Chondrocyte (in vitro differentiated cells): ENCODE results near the gene PLEKHN1. TPM values are rescaled to one million over a fixed set of nuclear protein-coding genes. Genes with fewer than 3 reads are reported as not detected.

ENCODE experiments used
- DNase-seq: peaks from one replicate; pipeline ENCODE4 v3.0.0; 2021; ENCODE audit warnings: mixed read lengths, low spot score
- H3K27ac Mint-ChIP-seq: one replicate; pipeline ENCODE4 v1.8.0; 2021; ENCODE audit warnings: mild to moderate bottlenecking, moderate library complexity, mixed read lengths; ENCODE audit not compliant: unreplicated experiment
- H3K27me3 Mint-ChIP-seq: 2 replicates; pipeline ENCODE4 v1.8.0; 2021; ENCODE audit warnings: low read depth, mixed read lengths
- H3K36me3 Mint-ChIP-seq: 2 replicates; pipeline ENCODE4 v1.8.0; 2021; ENCODE audit warnings: low read depth, mixed read lengths
- H3K4me1 Mint-ChIP-seq: 2 replicates; pipeline ENCODE4 v1.8.0; 2021; ENCODE audit warnings: low read depth, mild to moderate bottlenecking, mixed read lengths
- H3K4me3 Mint-ChIP-seq: one replicate; pipeline ENCODE4 v1.8.0; 2021; ENCODE audit warnings: mild to moderate bottlenecking, moderate library complexity, mixed read lengths; ENCODE audit not compliant: unreplicated experiment
- H3K9me3 Mint-ChIP-seq: 2 replicates; pipeline ENCODE4 v1.8.0; 2021; ENCODE audit warnings: low read depth, mixed read lengths
- CTCF ChIP-seq: fragments of 200-600 bp; sonication (generic); IDR thresholded peaks from 2 replicates; pipeline ENCODE4 v1.5.0; 2021; ENCODE audit warnings: antibody characterized with exemption, mild to moderate bottlenecking, moderate library complexity
- total RNA-seq: library from RNA; stranded (reverse); gene quantifications from 3 replicates; pipeline ENCODE4 v1.2.1, GENCODE V29; 2021

Gene PLEKHN1
- total RNA-seq, 1 donor from 2014 or later: 0.17 TPM

- DNase-seq: no peak
- peaks cover 26% of the 10 kb centered on the region for H3K4me1 Mint-ChIP-seq
- TF ChIP-seq CTCF: peak; percentile 74
- H3K36me3 Mint-ChIP-seq: no peaks in the 10 kb centered on the region
- H3K27ac Mint-ChIP-seq: no peak overlapping the region
- H3K4me3 Mint-ChIP-seq: peak overlapping the region; percentile 35
- H3K9me3 Mint-ChIP-seq: no peaks in the 10 kb centered on the region
- H3K27me3 Mint-ChIP-seq: no peaks in the 10 kb centered on the region
Observed at GRCh38 chr1:1019122-1019999, 53.1 kb downstream of the PLEKHN1 start.

GRCh38 chr1:1020000-1020404 is 53.7 kb downstream of the PLEKHN1 start, which contains the start of gene AGRN:
Gene AGRN (plus strand): TSS chr1:1020120. CDS start chr1:1020173, 53 bp downstream.
- no peaks in the 10 kb centered on the region for H3K27me3 Mint-ChIP-seq
- H3K36me3 Mint-ChIP-seq: no peaks in the 10 kb centered on the region
- peak within 1 kb of the TSS; percentile 66 for H3K27ac Mint-ChIP-seq
- no peak for TF ChIP-seq CTCF
- no peak for DNase-seq
- no peaks in the 10 kb centered on the region for H3K9me3 Mint-ChIP-seq
- peak within 1 kb of the TSS; percentile 76 for H3K4me3 Mint-ChIP-seq
- H3K4me1 Mint-ChIP-seq: peaks cover 28% of the 10 kb centered on the region

GRCh38 chr1:1020415-1021009 is 54.2 kb downstream of the PLEKHN1 start:
- no peak for DNase-seq
- peaks cover 28% of the 10 kb centered on the region for H3K4me1 Mint-ChIP-seq
- peak overlapping the region; percentile 76 for H3K4me3 Mint-ChIP-seq
- H3K36me3 Mint-ChIP-seq: no peaks in the 10 kb centered on the region
- H3K27ac Mint-ChIP-seq: no peak overlapping the region
- TF ChIP-seq CTCF: no peak
- no peaks in the 10 kb centered on the region for H3K27me3 Mint-ChIP-seq
- no peaks in the 10 kb centered on the region for H3K9me3 Mint-ChIP-seq

- H3K27ac Mint-ChIP-seq: peak overlapping the region; percentile 66
- H3K4me3 Mint-ChIP-seq: peak overlapping the region; percentile 76
- no peak for DNase-seq
- peaks cover 32% of the 10 kb centered on the region for H3K4me1 Mint-ChIP-seq
- no peaks in the 10 kb centered on the region for H3K36me3 Mint-ChIP-seq
- TF ChIP-seq CTCF: no peak
- H3K27me3 Mint-ChIP-seq: no peaks in the 10 kb centered on the region
- no peaks in the 10 kb centered on the region for H3K9me3 Mint-ChIP-seq
Observed at GRCh38 chr1:1021010-1021919, 55.0 kb downstream of the PLEKHN1 start.

- Mint-ChIP-seq H3K36me3 (no peaks in the 10 kb centered on the region), H3K27ac (no peak overlapping the region), H3K27me3 (no peaks in the 10 kb centered on the region), H3K4me1 (peaks cover 32% of the 10 kb centered on the region), H3K4me3 (peak overlapping the region; percentile 76), H3K9me3 (no peaks in the 10 kb centered on the region)
- DNase-seq: no peak
- TF ChIP-seq CTCF: no peak
Observed at GRCh38 chr1:1021920-1022259, 55.6 kb downstream of the PLEKHN1 start.
